ENCODE results near the gene SYCE3.

- TF ChIP-seq PBX3 (CRISPR knock-in tag; IDR thresholded peaks at IDR 0.05): no peak
- no peak for TF ChIP-seq ZBTB26 (tag by site-specific recombination; optimal IDR thresholded peaks at IDR 0.05)
- no peak for TF ChIP-seq GFI1B (tag by site-specific recombination; IDR thresholded peaks at IDR 0.05)
- TF ChIP-seq CTCF (tag by site-specific recombination; IDR thresholded peaks at IDR 0.05): no peak
- TF ChIP-seq ZNF274 (IDR thresholded peaks at IDR 0.05; ENCODE audit: low read length): no peak
- no peak for TF ChIP-seq ZNF274 (tag by site-specific recombination; IDR thresholded peaks at IDR 0.05; ENCODE audit: borderline replicate concordance)
- no peak for TF ChIP-seq KLF16 (tag by site-specific recombination; IDR thresholded peaks at IDR 0.05)
- no peak for TF ChIP-seq ZNF776 (tag by site-specific recombination; IDR thresholded peaks at IDR 0.05; ENCODE audit: borderline replicate concordance)
- no peak for TF ChIP-seq ZNF133 (tag by site-specific recombination; IDR thresholded peaks at IDR 0.05)
- no peak for TF ChIP-seq SETDB1 (IDR thresholded peaks at IDR 0.05; ENCODE audit: insufficient read length, low read length)
- TF ChIP-seq ZNF692 (tag by site-specific recombination; IDR thresholded peaks at IDR 0.05): no peak
- TF ChIP-seq ZNF561 (tag by site-specific recombination; IDR thresholded peaks at IDR 0.05; ENCODE audit: borderline replicate concordance): no peak
- no peak for TF ChIP-seq ZNF658 (tag by site-specific recombination; IDR thresholded peaks at IDR 0.05)
These were observed 16.1 kb downstream of the SYCE3 start for GRCh38 chr22:50546326-50547262.
